ENCODE results near the gene ARMH3.

ARMH3 gene

DNA sequence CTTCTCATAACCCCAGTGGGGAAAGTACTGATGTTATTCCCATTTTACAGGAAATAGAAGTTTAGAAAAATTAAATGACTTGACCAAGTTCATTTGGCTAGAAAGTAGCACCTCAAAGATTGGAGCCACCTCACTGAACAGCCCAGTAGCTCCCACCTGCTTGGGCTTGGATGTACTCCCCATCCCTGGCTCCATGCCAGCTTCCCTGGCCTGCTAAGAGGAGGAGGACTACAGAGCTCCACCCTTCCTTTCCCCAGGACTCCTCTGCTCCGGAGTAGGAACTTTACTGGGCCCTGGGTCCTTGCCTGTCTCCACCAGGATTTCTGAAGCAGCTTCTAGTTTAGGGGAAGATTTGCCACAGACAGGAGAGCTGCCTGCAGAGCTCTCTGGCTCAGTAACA, 12.2 kb upstream of the ARMH3 start:
- peak overlapping the region; percentile 69 for H3K27ac ChIP-seq
- peaks cover 12% of the 10 kb centered on the region for H3K36me3 ChIP-seq
- H3K4me3 ChIP-seq (ENCODE audit: low read depth in 1 of 2, low read length in 1 of 2): no peak overlapping the region
- H3K27me3 ChIP-seq: no peaks in the 10 kb centered on the region
- H3K9me3 ChIP-seq: no peaks in the 10 kb centered on the region
- TF ChIP-seq, protein P1, sequence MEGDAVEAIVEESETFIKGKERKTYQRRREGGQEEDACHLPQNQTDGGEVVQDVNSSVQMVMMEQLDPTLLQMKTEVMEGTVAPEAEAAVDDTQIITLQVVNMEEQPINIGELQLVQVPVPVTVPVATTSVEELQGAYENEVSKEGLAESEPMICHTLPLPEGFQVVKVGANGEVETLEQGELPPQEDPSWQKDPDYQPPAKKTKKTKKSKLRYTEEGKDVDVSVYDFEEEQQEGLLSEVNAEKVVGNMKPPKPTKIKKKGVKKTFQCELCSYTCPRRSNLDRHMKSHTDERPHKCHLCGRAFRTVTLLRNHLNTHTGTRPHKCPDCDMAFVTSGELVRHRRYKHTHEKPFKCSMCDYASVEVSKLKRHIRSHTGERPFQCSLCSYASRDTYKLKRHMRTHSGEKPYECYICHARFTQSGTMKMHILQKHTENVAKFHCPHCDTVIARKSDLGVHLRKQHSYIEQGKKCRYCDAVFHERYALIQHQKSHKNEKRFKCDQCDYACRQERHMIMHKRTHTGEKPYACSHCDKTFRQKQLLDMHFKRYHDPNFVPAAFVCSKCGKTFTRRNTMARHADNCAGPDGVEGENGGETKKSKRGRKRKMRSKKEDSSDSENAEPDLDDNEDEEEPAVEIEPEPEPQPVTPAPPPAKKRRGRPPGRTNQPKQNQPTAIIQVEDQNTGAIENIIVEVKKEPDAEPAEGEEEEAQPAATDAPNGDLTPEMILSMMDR (IDR thresholded peaks at IDR 0.05): no peak
- H3K4me1 ChIP-seq (ENCODE audit: control insufficient read depth in 1 of 2, insufficient read depth in 1 of 2, low read depth in 1 of 2, low read length in 1 of 2): peaks cover 36 to 38% of the 10 kb centered on the region in 2 experiments

DNA sequence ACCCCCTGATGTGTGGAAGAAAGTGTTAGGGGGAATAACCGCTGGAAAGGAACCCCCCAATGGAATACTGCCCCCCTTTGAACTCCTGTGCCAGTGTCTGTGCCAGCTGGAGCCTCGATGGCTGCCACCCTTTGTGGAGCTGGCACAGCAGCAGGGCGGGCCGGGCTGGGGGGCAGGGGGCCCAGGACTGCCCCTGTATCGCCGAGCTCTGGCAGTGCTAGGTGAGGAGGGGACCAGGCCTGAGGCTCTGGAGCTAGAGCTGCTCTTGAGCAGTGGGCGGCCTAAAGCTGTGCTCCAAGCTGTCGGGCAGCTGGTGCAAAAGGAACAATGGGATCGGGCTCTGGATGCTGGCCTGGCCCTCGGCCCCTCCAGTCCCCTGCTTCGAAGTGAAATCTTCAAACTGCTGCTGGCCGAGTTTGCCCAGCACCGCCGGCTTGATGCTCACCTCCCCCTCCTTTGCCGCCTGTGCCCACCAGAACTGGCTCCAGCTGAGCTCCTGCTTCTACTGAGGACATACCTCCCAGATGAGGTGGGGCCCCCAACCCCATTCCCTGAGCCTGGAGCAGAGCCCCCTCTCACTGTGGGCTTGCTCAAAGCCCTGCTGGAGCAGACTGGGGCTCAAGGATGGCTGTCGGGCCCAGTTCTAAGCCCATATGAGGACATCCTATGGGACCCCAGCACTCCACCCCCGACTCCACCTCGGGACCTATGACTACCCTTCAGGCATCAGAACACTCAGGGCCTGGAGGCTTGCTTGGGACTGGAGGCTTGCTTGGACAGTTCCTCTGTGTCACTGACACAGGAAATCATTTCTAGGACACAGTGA, 11.3 kb upstream of the ARMH3 start:
- TF ChIP-seq, protein P1 (IDR thresholded peaks at IDR 0.05): no peak
- Histone ChIP-seq H3K9me3 (no peaks in the 10 kb centered on the region), H3K4me3 (ENCODE audit: low read depth in 1 of 2, low read length in 1 of 2) (no peak overlapping the region), H3K4me1 (ENCODE audit: control insufficient read depth in 1 of 2, insufficient read depth in 1 of 2, low read depth in 1 of 2, low read length in 1 of 2) (peaks cover 36 to 38% of the 10 kb centered on the region in 2 experiments), H3K36me3 (peaks cover 12% of the 10 kb centered on the region), H3K27ac (peak overlapping the region; percentile 69), H3K27me3 (no peaks in the 10 kb centered on the region)

DNA sequence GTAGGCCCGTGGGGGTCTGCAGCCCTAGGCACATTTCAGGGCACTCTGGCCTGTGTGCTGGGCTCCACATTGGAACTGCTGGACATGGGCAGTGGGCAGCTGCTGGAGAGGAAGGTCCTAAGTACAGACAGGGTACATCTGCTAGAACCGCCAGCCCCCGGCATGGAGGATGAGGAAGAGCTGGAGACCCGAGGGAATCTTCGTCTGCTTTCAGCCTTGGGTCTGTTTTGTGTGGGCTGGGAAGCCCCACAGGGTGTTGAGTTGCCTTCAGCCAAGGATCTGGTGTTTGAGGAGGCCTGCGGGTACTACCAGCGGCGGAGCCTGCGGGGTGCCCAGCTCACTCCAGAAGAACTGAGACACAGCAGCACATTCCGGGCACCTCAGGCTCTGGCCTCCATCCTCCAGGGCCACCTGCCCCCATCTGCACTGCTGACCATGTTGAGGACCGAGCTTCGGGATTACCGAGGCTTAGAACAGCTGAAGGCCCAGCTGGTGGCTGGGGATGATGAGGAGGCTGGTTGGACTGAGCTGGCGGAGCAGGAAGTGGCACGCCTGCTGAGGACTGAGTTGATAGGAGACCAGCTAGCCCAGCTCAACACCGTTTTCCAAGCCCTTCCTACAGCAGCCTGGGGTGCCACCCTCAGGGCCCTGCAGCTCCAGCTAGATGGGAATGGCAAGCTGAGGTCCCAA, 10.6 kb upstream of the ARMH3 start:
- H3K9me3 ChIP-seq: no peaks in the 10 kb centered on the region
- H3K4me3 ChIP-seq (ENCODE audit: low read depth in 1 of 2, low read length in 1 of 2): peak overlapping the region; percentile 81 to 92
- peaks cover 36 to 38% of the 10 kb centered on the region in 2 experiments for H3K4me1 ChIP-seq (ENCODE audit: control insufficient read depth in 1 of 2, insufficient read depth in 1 of 2, low read depth in 1 of 2, low read length in 1 of 2)
- TF ChIP-seq, protein P1 (IDR thresholded peaks at IDR 0.05): no peak
- peak overlapping the region; percentile 94 for H3K27ac ChIP-seq
- H3K27me3 ChIP-seq: no peaks in the 10 kb centered on the region
- peaks cover 12% of the 10 kb centered on the region for H3K36me3 ChIP-seq

DNA sequence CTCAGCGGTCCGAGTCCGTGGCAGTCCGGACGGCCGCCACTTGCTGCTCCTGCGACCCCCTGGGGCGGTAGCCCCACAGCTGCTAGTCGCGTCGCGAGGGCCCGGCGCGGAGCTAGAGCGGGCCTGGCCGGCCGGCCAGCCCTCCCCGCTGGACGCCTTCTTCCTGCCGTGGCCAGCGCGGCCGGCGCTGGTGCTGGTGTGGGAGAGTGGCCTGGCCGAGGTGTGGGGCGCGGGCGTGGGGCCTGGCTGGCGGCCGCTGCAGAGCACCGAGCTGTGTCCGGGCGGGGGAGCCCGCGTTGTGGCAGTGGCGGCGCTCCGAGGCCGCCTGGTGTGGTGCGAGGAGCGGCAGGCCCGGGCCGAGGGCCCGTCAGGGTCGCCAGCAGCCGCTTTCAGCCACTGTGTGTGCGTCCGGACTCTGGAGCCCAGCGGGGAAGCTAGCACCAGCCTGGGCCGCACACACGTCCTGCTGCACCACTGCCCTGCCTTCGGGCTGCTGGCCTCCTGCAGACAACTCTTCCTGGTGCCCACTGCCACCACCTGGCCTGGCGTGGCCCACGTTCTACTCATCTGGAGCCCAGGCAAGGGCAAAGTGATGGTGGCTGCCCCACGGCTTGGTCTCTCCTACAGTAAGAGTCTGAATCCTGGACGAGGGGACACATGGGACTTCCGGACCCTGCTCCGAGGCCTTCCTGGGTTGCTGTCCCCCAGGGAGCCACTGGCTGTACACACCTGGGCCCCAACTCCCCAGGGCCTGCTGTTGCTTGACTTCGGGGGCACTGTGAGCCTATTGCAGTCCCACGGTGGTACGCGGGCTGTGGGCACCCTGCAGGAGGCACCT, 9.8 kb upstream of the ARMH3 start:
- TF ChIP-seq, protein P1 (IDR thresholded peaks at IDR 0.05): no peak
- peak overlapping the region; percentile 81 to 92 for H3K4me3 ChIP-seq (ENCODE audit: low read depth in 1 of 2, low read length in 1 of 2)
- H3K4me1 ChIP-seq (ENCODE audit: control insufficient read depth in 1 of 2, insufficient read depth in 1 of 2, low read depth in 1 of 2, low read length in 1 of 2): peaks cover 36 to 38% of the 10 kb centered on the region in 2 experiments
- H3K27ac ChIP-seq: peak overlapping the region; percentile 94
- peaks cover 12% of the 10 kb centered on the region for H3K36me3 ChIP-seq
- H3K9me3 ChIP-seq: no peaks in the 10 kb centered on the region
- no peaks in the 10 kb centered on the region for H3K27me3 ChIP-seq

DNA sequence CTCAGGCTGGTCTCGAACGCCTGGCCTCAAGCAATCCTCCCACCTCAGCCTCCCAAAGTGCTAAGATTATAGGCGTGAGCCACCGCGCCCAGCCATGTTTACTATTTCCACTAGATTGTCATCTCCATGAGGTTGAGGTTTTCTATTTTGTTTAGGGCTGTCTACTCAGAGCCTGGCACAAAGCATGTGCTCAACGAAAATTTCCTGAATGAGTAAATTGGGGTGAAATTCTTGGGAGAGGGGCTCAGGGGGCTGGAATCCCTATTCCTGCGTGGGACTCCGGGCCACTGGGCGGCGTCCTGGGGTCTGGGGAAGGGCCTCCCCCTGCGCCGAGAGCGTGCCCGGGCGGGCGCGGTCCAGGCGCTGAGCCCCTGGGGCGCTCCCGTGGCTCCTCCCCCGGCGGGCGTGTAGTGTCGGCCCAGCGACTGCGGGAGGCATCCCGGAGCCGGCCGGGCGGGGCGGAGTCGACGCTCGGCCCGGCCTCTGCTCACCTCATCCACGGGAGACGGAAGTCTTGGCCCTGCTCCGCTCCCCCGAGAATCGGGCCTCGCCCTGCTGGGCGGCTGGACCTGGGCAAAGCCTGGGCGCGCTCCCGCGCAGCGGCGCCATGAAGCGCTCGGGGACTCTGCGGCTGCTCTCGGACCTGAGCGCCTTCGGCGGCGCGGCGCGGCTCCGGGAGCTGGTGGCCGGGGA, 9.0 kb upstream of the ARMH3 start, which contains the start of gene HPS6:
Gene HPS6 (plus strand): TSS at position 482 of the 693 bp plus-strand sequence. CDS start 126 bp downstream, at position 608.
- H3K4me3 ChIP-seq (ENCODE audit: low read depth in 1 of 2, low read length in 1 of 2): peak within 1 kb of the TSS; percentile 81 to 92
- peaks cover 12% of the 10 kb centered on the region for H3K36me3 ChIP-seq
- peak within 1 kb of the TSS; percentile 94 for H3K27ac ChIP-seq
- no peaks in the 10 kb centered on the region for H3K27me3 ChIP-seq
- H3K4me1 ChIP-seq (ENCODE audit: control insufficient read depth in 1 of 2, insufficient read depth in 1 of 2, low read depth in 1 of 2, low read length in 1 of 2): peaks cover 36 to 38% of the 10 kb centered on the region in 2 experiments
- TF ChIP-seq, protein P1 (IDR thresholded peaks at IDR 0.05): peak; percentile 72
- no peaks in the 10 kb centered on the region for H3K9me3 ChIP-seq

Measured in neutrophil (primary cell).